HEK293 (cell line): ENCODE data around the gene CAPRIN2.

Experiments
- CTCF ChIP-seq: fragments of 450-650 bp; formaldehyde crosslinking; IDR thresholded peaks from 2 replicates; pipeline ENCODE4 v1.5.1; 2016; ENCODE audit warnings: missing biosample characterization, missing genetic modification characterization
- INSM2 ChIP-seq: fragments of 450-650 bp; formaldehyde crosslinking; IDR thresholded peaks from 2 replicates; pipeline ENCODE4 v1.5.1; 2016; ENCODE audit warnings: missing biosample characterization, missing genetic modification characterization
- KLF10 ChIP-seq: fragments of 450-650 bp; IDR thresholded peaks from 2 replicates; pipeline ENCODE4 v1.5.1; 2018; ENCODE audit warnings: missing biosample characterization, mild to moderate bottlenecking, missing genetic modification characterization
- KLF9 ChIP-seq: fragments of 450-650 bp; formaldehyde crosslinking; IDR thresholded peaks from 2 replicates; pipeline ENCODE4 v1.5.1; 2016; ENCODE audit warnings: missing biosample characterization, missing genetic modification characterization, low read depth
- TSHZ1 ChIP-seq: fragments of 450-650 bp; formaldehyde crosslinking; IDR thresholded peaks from 2 replicates; pipeline ENCODE4 v1.5.1; 2016; ENCODE audit warnings: missing biosample characterization, missing genetic modification characterization, borderline replicate concordance
- ZNF274 ChIP-seq, 2 experiments: fragments of 200-500 bp in 1 of 2; fragments of 450-650 bp in 1 of 2; sonication (Bioruptor generic) in 1 of 2; formaldehyde crosslinking in 1 of 2; IDR thresholded peaks; 2 replicates each; pipeline versions ENCODE4 v1.5.1 to v1.6.1; 2014 to 2016; ENCODE audit warnings: borderline replicate concordance in 1 of 2, inconsistent platforms in 1 of 2, low read length in 1 of 2, missing biosample characterization in 1 of 2, missing genetic modification characterization in 1 of 2
- ZNF423 ChIP-seq: fragments of 450-650 bp; formaldehyde crosslinking; IDR thresholded peaks from 2 replicates; pipeline ENCODE4 v1.5.1; 2016; ENCODE audit warnings: missing biosample characterization, missing genetic modification characterization
- ZNF561 ChIP-seq: fragments of 450-650 bp; IDR thresholded peaks from 2 replicates; pipeline ENCODE4 v1.5.1; 2018; ENCODE audit warnings: missing biosample characterization, missing genetic modification characterization, borderline replicate concordance
- ZNF747 ChIP-seq: fragments of 450-650 bp; formaldehyde crosslinking; IDR thresholded peaks from 2 replicates; pipeline ENCODE4 v1.5.1; 2016; ENCODE audit warnings: missing biosample characterization, missing genetic modification characterization
- ZSCAN4 ChIP-seq: fragments of 450-650 bp; formaldehyde crosslinking; IDR thresholded peaks from 2 replicates; pipeline ENCODE4 v1.5.1; 2017; ENCODE audit warnings: missing biosample characterization, missing genetic modification characterization

- TF ChIP-seq TSHZ1 (no peak), CTCF (no peak), ZNF274 (IDR thresholded peaks at IDR 0.05; ENCODE audit: low read length) (no peak), ZNF274 (tag by site-specific recombination; IDR thresholded peaks at IDR 0.05; ENCODE audit: borderline replicate concordance) (no peak), ZNF747 (no peak), KLF9 (tag by site-specific recombination) (no peak), ZNF423 (no peak), INSM2 (tag by site-specific recombination) (no peak), ZSCAN4 (no peak), KLF10 (no peak), ZNF561 (tag by site-specific recombination) (no peak)
These were observed 35.7 kb downstream of the CAPRIN2 start for GRCh38 chr12:30719060-30719459.
